HG03066 (cell line): ENCODE results near the gene CSK.

Experiments
- ATAC-seq: cut with Tn5 transposase; IDR thresholded peaks from one replicate; pipeline ENCODE4 v1.9.1; 2021; ENCODE audit warnings: low read depth; ENCODE audit not compliant: unreplicated experiment

CSK gene

GRCh38 chr15:74769463-74770025, 12.3 kb upstream of the CSK start:
- ATAC-seq: no peak

- ATAC-seq: no peak
Measured at GRCh38 chr15:74770211-74770903, 11.5 kb upstream of the CSK start.

GRCh38 chr15:74773329-74773728, 8.6 kb upstream of the CSK start:
- no peak for ATAC-seq

DNA sequence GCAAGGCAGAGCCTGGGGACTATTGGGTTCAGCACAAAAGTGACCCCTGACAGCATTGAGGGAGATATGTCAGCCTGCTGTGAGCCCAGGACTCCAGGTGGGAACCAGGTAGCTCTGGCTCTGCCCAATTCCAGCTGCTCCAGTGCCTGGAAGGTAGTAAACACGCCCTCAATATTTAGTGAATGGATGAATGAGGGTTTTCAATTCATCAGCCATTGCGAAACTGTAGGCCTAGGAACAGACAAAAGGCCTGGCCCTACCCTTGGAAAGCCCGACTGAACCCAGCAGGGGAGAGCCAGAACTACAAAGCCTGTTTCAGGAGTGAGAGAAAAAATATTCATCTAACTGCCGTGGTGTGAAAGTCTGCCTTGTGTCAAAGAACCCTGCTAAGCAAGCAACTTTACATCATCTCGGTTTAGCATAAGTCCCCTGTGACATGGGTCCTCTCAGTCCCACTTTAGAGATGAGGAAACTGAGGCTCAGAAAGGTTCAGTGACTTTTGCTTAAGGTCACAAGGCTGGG, 8.1 kb upstream of the CSK start:
- ATAC-seq: no peak

- no peak for ATAC-seq
Measured at GRCh38 chr15:74775132-74775562, 6.7 kb upstream of the CSK start.

GRCh38 chr15:74775894-74776293, 6.0 kb upstream of the CSK start:
- no peak for ATAC-seq

- peak; percentile 39 for ATAC-seq
Measured at GRCh38 chr15:74776821-74777768, 4.8 kb upstream of the CSK start.

DNA sequence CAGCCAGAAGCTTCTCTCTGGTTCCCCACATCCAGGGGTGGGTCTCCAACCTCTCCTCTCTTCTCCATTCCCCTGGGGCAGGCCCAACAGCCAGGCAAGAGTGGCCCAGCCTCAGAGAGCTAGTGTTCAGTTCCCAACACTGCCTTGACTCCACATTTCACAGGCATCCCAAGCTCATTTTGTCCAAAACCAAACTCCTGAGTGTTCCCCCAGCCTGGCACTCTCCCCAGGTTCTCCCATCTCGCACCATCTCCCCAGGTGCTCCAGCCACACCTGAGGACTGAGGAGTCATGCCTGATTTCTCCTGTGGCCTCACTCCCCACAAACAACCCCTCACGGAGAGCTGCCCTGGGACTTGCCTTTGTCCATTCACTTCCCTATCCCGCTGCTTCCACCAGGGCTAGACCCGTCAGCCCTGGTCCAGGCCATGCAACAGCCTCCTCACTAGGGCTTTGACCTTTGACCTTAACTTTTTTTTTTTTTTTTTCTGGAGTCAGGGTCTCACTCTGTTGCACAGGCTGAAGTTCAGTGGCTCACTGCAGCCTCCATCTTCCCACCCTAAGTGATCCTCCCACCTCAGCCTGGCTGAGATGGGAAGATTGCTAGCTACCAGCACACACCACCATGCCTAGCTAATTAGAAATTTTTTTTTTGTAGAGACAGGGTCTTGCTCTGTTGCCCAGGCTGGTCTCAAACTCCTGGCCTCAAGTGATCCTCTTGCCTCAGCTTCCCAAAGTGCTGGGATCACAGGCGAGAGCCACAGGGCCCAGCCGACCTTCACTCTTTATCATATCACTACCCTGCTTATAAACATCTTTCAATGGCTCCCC, 3.9 kb upstream of the CSK start:
- ATAC-seq: no peak

DNA sequence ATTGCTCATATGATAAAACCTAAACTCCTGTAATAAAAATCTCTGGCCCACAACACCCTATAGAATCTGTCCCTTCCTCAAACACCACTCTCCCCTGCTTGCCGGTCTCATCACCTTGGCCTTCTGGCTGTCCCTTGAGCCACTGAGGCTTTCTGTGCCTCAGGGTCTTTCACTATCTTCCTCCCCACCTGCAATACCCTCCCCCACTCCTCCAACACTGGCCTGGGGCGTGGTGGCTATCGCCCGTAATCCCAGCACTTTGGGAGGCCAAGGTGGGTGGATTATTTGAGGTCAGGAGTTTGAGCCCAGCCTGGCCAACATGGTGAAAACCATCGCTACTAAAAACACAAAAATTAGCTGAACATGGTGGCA, 3.3 kb upstream of the CSK start:
- ATAC-seq: no peak

DNA sequence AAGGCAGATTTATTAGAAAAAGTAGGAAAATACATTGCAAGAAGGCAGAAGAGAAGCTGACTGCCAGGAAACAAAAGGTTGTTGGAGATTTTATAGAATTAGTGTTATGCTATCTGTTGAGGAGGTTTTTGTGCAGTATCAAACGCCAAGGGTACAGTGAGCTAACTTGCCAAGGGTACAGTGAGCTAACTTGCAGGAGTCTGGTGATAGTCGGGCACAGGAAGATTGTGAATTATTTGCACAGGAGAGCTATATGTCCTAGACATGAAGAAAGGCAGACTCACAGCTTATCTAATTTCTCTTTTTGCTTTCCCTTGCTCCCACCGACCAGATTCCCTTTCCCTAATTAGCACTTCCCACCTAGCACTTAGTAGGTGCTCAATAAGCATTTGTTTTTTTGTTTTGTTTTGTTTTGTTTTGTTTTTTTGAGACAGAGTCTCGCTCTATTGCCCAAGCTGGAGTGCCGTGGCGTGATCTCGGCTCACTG, 2.7 kb upstream of the CSK start:
- no peak for ATAC-seq

- no peak for ATAC-seq
Measured at GRCh38 chr15:74780523-74781430, 1.1 kb upstream of the CSK start.

DNA sequence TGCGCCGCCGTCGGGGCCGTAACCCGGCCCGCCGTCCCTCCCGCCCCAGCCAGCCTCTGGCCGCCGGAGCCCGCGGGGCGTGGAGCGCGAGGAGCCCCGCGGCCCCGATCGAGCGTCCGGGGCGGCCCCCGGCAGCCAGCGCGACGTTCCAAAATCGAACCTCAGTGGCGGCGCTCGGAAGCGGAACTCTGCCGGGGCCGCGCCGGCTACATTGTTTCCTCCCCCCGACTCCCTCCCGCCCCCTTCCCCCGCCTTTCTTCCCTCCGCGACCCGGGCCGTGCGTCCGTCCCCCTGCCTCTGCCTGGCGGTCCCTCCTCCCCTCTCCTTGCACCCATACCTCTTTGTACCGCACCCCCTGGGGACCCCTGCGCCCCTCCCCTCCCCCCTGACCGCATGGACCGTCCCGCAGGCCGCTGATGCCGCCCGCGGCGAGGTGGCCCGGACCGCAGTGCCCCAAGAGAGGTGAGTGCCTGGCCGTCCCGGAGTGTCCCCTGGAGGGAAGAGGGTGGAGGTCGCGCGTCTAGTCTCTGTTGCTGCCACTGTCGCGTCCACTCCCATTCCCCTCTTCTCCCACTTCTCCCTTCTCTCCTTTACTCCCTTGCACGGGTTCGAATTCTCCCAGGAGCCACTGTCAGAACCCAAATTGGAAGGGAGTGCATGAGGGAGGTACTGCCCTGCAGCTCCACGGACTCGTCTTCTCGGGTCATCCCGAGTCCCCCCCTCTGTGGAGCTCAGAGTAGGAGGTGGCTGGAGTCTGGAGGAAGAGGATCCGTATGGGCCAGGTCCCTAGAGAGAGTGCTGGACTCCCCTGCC, 585 bp downstream of the CSK start:
- ATAC-seq: no peak

- ATAC-seq: no peak
Measured at GRCh38 chr15:74783072-74783807, 1.4 kb downstream of the CSK start.

DNA sequence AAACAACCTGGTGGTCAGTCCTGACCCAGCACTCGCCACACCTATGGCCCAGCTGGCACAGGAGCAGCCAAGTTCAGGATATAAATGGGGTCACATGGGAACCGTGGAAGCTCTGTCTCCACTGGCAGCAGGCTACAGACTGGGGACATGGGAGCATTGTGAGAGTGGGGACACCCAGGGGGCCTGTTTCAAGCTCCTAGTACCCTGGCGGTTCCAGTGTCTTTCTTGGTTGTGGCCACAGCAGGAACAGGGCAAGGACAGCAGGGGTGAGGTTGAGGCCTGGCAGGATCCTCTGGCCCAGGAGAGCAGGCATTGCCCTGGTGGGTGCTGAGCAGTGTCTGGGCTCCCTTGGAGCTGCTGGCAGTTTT, 1.9 kb downstream of the CSK start:
- ATAC-seq: no peak

- ATAC-seq: no peak
Measured at GRCh38 chr15:74784426-74785193, 2.7 kb downstream of the CSK start.

DNA sequence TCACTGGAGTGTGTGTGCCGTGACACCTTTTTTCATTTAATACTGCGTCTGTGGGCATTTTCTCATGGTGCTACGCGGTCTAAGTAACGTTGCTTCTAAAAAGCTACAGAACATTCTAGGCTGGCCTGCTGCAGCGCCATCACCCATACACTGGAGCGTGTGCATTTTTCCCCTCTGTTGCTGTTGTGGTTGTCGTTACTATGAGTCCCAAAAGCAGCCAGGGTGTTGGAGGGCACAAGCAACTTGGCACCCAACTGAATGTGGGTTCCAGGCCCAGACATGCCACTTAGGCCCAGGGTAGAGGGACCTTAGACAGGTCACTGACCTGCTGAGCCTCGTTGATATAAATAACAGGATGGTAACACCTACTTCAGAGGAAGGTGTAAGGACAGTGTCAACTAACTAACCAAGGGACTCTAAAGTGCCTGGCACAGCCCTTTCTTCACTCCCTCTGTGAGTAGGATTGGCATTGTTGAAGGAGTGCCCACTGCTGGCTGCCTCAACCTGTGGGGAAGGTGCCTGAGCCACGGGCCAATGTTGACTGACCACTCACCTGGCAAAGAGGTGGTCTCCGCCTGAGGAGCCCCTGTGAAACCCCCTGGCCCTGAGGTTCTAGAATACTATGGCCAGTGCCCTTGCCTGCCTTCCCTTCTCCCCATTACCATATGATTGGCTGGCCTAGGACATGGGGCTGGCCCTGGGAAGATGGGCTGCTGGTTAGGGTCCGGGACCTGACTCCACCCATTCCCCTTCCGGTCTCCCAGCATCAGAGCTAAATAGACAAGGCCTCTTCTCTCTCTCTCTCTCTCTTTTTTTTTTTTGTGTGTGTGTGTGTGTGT, 3.5 kb downstream of the CSK start:
- no peak for ATAC-seq
